GM21786 (cell line): Measurements from ENCODE around the gene RGL2.
"Not testable (repeated sequence)": the region's sequence is repeated elsewhere in the genome, so short reads cannot be mapped to it uniquely, and the experiment has no call there.

Experiments
- ATAC-seq: cut with Tn5 transposase; IDR thresholded peaks from one replicate; pipeline ENCODE4 v1.9.1; 2021; ENCODE audit not compliant: unreplicated experiment

The RGL2 gene

DNA sequence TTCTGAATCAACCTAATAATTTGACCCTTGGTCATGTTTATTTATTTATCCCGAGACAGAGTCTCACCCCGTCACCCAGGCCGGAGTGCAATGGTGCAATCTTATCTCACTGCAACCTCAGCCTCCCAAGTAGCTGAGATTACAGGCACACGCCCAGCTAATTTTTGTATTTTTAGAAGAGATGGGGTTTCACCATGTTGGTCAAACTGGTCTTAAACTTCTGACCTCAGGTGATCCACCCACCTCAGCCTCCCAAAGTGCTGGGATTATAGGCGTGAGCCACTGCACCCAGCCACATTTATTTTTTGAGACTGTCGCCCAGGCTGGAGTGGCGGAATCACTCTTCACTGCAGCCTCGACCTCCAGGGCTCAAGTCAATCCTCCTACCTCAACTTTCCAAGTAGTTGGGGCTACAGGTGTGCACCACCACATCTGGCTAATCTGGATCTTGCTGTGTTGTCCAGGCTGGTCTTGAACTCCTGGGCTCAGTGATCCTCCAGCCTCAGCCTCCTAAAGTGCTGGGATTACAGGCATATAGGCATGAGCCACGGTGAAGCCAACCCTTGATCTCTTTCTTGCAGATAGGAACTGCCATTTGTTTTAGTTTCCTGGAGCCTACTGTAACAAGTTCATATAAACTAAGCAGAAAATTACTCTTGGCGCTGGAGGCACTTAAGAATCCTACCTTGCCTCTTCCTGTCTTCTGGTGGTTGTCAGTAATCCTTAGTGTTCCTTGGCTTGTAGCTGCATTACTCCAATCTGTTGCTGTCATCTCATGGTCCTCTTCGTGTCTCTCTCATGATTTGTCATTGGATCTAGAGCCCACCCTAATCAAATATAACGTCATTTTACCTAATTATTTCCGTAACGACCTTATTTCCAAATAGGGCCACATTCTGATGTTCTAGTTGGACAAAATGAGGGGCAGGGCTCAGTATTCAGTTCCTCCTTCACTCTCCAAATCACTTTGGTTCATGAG, 24.5 kb downstream of the RGL2 start:
- no peak for ATAC-seq

DNA sequence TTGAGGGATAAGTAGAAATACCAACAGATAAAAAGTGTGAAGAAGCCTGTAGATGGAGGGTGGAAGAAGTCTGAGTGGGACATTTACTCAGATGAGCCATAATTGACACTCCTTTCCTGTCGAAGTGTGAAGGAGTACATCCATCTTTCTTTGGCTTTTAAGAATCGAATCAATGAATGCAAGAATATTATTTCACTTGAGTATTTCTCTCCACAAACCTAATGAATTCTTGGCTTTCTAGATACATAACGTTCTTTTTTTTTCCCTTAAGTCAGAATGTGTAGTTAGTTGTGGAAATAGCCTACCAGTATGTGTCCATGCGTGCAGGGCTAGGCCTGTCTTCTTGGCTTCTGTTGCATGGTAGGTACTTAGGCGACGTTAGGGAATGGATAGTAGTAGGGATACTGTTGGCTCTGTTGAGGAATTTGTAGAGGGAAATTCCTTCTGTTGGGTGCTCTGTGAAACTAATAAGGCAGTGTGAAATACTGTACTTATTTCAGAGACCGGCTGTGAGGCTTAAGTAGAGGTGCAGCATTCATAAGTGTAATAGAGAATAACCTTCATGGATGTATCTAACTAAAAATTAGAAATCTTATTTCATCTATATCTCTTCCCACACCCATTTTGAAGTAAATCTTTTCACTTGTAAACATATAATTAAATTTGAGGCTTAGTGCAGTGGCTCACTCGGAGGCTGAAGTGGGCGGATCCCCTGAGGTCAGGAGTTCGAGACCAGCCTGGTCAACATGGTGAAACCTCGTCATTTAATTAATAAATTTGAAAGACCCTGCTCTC, 25.4 kb downstream of the RGL2 start:
- no peak for ATAC-seq

DNA sequence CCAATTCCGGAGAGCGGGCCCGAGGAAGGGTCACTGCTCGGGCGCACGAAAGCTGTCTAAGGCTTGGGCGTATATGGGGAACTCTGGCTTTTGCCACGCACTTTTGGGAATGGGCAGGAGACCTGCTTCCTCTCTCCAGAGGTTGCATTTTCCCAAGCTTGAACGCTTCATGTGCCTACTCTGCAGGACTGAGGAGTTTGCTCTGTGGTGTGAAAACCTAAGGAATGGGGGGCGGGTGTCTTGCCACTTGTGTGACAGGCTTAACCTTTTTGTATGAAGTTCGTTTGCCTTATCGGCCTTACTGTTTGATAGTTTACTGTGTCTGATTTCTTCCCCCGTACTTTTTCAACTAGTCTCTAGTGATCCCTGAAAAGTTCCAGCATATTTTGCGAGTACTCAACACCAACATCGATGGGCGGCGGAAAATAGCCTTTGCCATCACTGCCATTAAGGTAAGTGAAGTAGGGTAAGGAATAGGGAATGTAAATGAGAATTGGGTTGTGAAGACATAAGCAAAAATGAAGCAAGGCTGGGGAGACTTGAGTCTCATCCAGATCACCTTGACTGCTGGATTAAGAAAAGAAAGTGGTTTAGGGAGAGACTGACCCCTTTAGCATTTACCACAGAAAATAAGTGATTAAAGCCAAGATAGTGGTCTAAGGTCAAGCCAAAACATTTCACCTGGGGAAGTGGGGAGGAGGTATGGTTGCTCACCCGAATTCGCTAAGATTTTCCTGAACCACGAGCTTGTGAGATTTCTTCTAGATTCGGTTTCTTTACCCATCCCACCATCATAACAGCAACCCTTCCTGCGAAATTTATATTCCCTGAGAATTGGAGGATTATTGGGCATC, 26.2 kb downstream of the RGL2 start:
- no peak for ATAC-seq

DNA sequence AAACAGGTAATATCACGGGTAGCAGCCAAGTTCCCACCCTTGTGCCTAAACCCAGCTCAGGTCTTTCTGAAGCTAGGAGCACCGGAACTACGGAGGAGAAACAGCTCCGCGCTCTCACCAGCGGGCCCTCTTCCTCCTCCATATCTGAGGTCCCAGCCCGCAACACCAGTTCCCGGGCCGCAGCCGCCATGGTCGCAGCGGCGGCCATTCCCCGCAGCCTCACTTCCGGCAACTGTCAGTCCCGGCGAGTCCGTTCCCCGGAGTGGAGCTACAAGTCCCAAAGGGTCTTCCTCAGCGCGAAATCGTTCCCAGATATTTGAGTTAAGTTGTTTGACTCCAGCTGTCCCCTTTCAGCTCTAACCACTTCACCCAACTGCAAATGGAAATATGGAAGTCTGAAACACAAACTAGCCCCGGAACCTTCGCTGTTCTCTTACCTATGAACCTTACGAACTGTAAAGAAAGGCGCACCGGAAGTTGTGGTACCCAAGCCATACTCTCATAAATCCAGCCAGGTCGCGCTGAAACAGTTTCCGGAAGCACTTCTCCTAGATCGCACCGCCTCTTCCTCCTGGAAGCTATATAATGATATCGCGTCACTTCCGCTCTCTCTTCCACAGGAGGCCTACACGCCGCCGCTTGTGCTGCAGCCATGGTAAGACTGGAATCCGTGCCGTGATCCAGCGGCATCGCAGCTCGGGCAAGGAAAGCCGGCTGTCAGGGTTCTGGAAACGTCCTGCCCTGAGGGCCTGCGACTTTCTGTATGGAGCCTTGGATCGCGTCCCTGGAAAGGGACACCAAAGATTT, 27.1 kb downstream of the RGL2 start, which contains the start of the genes RPS18 and VPS52:
RPS18 (plus strand) TSS at position 608 of the 807 bp plus-strand sequence; CDS start at position 653, 45 bp downstream.
VPS52 (minus strand) TSS at position 409 of the 807 bp plus-strand sequence; CDS start at position 208, 201 bp downstream.
- peak; percentile 83 for ATAC-seq

DNA sequence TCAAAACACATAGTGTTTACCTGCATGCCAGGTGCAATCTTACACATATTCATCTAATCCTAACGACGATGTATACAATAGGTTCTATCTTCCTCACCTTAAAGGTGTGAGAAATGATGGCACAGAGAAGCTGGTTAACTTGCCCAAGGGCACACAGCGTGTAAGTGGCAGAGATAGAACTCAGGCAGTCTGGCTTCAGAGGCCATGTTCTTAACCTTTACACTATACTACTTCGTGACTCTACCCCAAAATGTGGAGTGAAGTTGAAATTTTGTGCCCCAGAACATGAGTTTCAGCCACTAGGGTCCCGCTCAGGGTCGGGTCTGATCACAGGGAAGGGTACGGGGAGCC, 27.6 kb downstream of the RGL2 start:
- no peak for ATAC-seq

DNA sequence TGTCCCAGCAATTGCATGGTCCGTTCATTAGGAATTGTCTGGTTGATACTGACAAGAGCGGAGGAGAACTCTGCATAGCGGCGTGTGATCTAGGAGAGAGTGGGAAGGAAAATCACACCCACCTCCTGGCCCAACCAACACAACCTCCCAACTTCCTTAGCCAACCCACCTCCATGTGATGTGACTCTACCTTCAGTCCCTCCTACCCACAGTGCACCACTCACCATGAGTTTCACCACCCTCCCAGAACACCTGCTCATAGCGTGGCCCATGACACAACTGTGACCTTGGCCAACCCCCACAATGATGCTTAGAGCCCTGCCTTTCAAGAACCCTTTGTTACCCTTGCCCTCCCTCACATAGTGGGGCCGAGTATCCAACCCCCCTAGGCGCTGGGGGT, 34.7 kb downstream of the RGL2 start:
- ATAC-seq: no peak

DNA sequence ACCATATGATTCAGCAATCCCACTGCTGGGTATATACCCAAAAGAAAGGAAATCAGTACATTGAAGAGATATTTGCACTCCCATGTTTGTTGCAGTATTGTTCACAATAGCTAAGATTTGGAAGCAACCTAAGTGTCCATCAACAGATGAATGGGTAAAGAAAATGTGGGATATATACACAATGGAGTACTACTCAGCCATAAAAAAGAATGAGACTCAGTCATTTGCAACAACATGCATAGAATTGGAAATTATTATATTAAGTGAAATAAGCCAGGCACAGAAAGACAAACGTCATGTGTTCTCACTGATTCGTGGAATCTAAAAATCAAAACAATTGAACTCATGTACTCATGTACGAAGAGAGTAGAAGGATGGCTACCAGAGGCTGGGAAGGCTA, 36.3 kb downstream of the RGL2 start:
- not testable (repeated sequence) for ATAC-seq

DNA sequence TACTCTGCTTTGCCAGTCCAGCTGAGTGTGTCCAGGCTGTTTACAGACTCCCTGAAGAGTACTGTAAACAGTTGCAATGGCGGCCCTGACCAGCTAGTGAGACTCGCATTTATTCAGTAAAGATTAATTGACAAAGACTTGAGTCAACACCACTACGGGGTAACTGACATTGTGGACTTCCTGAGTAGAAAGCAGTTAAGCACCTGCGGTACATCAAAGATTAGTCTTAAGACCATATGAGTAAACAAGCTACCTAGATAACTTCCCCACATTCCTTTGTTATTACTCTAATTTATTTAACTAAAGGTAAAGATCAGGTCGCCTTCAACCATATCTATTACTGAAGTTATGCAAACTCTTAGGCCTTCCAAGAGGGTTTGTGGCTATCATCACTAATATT, 39.7 kb downstream of the RGL2 start:
- ATAC-seq: no peak

DNA sequence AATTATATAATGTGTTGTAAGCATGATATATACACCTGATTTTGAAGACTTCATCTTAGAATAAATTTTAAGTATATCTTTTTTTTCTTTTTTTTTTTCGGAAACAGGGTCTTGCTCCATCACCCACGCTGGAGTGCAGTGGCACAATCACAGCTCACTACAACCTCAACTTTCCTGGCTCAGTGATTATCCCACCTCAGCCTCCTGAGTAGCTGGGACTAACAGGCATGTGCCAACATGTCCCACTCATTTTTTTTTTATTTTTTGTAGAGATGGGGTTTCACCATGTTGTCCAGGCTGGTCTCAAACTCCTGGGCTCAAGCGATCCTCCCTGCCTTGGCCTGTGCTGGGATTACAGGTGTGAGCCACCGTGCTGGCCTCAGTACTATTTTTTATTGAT, 44.2 kb downstream of the RGL2 start:
- ATAC-seq: no peak

DNA sequence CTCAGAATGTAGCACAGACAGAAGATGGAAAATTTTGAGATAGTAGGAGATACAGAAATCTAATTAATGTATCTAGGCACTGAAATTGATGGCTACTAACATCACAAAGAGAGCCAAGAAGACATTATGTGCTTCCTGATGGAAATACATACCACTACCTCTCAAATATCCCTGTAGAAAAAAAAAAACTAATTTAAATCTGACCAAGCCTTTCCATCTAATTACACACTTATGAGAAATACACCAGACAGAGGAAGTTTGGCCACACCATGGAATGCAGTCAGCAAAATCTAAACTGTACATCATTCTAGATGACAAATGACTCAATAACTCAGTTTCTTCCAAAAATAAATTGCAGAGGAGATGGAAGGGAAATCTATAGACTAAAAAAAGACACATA, 46.0 kb downstream of the RGL2 start:
- ATAC-seq: no peak

DNA sequence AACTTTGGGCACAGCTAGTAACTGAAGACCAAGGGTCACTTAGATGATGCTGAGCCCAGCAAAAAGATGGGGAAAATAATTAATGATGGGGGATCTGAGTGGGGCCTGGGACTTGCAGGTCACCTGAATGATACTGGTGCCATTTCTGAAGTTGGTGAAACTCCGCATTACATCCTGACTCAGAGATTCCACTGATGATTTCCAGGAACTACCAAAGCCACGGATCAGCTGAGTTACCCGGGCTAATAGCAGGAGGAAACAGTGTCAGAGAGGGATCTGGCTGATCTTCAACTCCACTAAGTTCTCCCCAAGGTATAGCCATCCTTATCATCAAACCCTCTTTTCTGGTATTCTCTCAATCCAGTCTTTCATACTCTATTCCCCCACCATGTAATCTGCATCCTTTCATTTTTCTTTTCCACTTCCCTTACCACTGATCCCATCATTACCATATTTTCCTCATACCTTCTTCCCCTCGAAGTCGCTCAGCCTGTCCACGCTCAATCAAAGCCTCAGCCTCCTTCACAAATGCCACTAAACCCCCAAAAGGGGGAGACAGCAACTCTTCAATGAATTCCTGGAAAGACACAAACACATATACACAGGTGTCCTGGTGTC, 47.2 kb downstream of the RGL2 start:
- ATAC-seq: no peak

DNA sequence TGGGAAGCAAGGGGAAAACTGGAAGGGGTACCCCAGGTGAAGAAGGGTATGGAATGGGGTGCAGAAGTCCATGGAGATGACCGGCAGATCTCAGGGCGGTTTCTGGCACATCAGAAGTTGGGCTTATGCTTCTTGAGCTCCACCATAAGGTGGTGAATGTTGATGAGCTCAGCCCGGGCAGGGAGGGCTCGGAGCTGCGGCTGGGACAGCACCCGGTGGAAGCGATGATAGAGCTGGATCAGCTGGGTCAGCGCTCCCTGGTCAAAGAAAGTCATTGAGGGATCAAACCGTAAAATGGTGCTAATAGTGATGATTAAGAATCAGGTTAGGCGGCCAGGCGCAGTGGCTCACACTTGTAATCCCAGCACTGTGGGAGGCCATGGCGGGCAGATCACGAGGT, 48.0 kb downstream of the RGL2 start:
- ATAC-seq: no peak

DNA sequence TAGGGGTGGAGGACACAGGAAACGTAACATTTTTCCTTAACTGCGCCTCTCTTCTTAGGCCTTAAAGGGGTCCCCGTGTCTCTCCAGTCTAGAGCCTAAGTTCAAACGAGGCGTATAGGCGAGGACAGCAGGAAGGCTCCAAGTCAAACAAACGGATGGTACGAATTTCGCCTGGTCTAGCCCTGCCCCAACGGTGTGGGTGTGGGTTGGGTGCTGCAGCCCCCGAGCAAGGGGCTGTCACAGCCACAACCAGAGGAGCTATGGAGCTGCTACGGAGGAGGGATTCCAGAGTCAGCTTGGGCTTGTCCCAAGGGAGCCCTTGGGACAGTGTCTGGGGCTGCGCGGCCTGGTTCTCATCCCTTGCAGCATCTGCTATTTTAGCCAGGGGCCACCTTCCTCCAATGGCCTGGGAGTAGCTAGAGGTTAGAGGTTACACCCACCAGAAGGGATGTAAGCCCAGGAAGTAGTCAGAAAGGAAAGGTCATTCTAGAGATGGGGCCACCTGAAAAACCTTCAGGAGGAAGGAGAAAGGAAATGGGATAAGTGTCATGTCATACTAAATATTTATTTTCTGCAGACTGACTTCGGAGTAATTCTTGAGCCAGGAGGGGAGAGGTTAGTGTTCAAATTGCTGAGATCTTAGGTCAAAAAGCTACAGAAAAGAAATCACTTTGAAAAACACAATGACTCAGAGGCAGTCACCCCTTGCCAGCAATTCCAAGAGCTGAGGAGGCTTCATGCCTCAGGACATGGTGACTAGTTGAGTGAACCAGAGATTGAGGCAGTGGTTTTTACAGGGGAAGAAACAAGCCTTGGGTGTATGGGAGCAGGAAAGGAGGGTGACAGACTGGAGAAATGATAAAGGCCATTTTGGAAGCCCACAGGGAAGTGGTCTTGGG, 48.8 kb downstream of the RGL2 start:
- ATAC-seq: no peak

DNA sequence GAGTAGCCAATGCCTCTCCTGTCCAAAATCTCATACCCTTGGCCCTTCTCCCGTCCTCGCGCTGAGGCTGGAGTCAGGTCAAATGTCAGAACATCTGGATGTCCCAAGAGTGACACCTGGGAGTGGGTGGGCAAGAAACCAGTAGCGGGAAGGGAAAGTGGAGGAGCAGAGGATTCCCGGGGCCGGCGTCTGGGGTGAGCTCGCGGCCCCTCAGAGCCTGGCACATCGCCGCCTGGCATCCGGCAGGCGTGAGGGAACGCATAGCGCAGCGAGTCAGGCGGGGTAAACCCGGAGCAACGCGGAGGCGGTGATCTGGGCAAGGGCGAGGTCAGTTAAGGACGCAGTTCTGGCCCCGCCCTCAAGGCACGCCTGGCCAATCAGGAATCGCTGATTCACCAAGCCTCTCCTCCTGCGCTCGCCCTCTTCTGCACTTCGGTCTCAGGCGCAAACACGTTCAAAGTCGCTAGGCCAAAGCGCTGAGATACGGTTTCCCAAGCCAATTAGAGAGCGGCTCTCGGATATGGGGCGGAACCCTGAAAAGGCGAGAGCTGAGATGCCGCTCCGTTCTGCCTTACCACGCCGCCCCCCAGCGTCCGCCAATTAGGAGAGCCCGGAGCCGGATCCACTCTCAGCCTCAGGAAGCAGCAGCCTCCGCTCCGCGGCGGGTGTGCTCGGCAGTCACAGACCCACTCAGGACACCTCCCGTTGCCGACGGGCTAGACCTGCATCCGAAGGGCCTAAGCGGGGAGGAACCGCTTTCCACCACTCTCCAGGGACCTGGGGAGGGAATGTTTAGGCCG, 49.6 kb downstream of the RGL2 start:
- peak; percentile 92 for ATAC-seq

DNA sequence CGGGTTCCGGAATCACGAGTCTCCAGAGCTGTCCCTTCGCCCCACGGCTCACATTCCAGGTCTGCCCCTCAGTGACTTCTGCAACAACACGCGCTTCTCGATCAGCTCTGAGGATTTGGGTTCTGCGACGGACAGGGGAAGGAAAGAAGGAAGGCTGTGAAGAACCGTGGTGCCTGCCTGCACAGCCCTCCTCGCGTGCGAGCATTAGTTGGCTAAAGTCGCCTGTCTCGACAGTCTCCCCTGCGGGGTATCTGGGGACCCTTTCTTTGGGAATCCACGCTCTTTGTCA, 50.2 kb downstream of the RGL2 start:
- peak; percentile 2 for ATAC-seq

DNA sequence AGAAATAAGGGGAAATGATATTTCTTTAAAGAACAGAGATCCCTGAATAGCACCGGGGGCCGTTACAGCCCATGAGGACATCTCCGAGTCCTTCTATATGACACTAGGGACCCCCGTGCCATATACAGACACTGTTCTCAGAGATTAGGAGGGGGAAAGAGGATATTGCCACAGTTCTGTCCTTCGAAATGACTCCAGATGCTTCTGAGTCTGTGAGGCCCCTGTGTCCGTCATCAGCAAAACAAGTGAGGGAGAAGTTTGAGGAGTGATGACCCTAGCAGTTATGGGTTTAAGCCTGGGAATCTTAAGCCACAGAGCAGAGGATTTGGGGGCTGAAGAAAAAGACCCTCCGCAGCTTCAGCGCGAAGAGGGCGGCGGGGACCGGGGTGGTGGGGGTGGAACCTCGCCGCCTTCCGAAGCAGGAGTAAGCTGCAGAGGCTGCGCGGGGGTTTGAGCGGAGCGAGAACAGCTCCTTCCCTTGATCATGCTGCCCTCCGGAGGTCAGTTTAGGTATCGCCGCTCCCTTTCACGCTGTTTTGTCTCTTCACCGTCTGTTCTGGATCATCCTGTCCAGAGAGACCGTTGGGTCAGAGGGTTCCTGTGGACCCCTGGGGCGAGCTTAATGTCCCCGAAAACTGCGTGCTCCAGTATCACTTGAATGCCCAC, 50.6 kb downstream of the RGL2 start:
- peak; percentile 28 for ATAC-seq

DNA sequence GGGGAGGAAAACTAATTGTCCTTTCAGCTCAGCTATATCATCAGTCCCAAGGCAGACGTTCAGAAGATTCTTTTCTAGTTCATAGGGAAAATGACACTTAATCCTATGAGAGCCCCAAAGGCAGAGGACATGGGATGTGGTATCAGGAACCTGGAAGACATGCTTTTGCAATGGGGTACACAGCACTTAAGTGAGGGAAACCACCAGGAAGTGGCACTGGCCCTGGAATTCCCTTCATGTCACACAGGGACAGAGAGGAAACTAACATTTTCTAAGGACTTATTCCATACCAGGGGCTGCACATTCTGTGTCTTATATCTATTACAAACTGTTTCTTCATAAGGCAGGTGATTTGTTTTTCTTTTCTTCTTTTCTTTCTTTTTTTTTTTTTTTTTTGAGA, 55.3 kb downstream of the RGL2 start:
- no peak for ATAC-seq

DNA sequence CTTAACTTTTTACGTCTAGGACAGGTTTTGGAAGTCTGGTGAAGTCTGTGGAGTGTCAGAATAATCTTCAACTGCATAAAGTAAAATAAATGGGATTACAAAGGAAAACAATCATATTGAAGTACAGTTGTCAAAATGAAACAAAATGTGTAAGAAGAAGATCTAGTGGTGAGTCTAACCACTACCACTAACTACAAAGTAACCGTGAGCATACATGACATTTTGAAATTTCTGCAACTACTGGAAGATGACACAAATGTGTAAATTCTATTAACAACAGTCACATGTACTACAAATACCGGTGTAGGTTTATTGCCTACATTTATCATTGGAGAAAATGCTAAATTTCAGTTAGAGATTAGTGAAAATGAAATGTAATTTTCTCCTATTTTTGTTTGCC, 56.8 kb downstream of the RGL2 start:
- no peak for ATAC-seq
